A204.1 (cell line): ENCODE results near the gene THOC5.
"Not testable (repeated sequence)": the region's sequence is repeated elsewhere in the genome, so short reads cannot be mapped to it uniquely, and the experiment has no call there.

ENCODE experiments used
- FAIRE-seq: peaks from 2 replicates; lab custom pipeline; 2012; peaks lifted over from hg19 to GRCh38; lab: Jason Lieb, UNC

Gene THOC5

DNA sequence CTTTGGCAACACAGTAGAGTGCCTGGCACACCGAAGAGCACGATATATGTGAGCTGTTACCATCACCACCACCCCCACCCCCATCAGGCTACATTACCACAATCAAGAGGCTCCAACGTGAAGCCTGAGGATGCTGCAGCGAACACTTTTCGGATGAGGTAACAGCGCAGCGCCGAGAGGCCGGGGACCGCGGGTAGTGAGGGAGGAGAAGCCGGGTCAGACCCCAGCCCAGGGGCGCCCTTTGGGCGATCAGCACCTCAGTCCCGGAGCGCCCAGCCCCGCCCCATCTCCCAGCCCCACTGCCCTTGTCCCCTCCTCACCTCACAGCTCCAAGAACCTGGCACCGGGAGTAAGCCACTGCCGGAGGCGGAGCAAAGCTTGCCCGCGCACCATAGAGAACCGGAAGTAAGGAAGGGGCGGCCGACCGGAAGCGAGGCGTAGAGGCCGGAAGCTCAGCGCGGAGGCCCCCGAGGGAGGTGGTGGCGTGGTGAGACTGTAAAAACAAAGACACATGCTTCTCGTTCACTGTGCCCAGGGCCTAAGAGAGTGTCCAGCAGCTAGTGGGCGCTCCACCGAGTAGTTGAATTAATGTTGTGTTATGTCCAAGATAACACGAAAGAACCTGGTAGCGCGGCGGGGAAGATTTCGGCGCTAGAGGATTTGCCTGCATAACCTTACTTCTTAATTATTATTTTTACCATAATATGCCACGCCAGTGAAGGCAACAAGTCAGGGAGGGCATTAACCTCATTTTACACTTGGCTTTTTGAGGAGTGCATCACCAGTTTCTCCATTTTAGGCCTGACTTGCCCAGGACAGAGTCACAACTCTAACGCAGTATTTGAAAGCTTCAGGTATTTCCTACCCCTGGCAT lies at the start of gene THOC5:
THOC5 (minus strand) TSS at position 407 of the 874 bp plus-strand sequence. CDS start 4,610 bp downstream, outside the sequence.
- FAIRE-seq, result peak; percentile 96

DNA sequence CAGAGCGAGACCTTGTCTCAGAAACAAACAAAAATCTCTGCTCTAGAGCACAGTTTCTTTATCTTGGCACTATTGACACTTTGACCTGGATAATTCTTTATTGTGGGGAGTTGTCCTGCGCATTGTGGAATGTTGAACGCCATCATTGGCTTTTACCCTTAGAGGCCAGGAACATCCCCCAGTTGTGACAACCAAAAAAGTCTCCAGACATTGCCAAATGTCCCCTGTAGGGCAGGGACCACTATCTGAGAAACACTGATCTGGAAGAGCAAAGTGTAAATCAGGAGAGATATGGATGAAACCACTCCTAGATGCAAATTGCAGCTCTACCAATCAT lies 45.1 kb upstream of the THOC5 start:
- no peak for FAIRE-seq

DNA sequence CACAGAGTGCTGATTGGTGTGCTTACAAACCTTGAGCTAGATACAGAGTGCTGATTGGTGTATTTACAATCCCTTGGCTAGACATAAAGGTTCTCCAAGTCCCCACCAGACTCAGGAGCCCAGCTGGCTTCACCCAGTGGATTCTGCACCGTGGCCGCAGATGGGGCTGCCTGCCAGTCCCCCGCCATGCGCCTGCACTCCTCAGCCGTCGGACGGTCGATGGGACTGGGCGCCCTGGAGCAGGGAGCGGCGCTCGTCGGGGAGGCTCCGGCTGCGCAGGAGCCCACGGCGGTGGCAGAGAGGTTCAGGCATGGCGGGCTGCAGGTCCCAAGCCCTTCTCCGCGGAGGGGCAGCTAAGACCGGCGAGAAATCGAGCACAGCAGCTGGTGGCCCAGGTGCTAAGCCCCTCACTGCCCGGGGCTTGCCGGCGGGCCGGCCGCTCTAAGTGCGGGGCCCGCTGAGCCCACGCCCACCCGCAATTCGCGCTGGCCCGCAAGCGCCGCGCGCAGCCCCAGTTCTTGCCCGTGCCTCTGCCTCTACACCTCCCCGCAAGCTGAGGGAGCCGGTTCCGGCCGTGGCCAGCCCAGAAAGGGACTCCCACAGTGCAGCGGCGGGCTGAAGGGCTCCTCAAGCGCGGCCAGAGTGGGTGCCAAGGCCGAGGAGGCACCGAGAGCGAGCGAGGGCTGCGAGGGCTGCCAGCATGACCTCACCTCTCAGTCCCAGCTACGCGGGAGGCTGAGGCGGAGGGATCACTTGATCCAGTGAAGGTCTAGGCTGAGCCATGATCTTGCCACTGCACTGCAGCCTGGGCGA lies 44.5 kb upstream of the THOC5 start:
- not testable (repeated sequence) for FAIRE-seq

DNA sequence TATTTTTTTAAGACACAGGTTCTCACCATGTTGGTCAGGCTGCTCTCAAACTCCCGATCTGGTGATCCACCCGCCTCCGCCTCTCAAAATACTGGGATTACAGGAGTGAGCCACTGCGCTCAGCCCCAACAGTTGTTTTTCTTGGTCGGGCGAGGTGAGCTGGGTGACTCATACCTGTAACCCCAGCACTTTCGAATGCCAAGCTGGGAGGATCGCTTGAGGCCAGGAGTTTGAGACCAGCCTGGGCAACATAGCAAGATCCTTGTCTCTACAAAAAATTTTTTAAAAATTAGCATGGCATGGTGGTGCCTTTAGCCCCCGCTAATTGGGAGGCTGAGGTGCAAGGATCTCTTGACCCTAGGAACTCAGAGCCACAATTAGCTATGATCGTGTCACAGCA lies 42.9 kb upstream of the THOC5 start:
- no peak for FAIRE-seq

DNA sequence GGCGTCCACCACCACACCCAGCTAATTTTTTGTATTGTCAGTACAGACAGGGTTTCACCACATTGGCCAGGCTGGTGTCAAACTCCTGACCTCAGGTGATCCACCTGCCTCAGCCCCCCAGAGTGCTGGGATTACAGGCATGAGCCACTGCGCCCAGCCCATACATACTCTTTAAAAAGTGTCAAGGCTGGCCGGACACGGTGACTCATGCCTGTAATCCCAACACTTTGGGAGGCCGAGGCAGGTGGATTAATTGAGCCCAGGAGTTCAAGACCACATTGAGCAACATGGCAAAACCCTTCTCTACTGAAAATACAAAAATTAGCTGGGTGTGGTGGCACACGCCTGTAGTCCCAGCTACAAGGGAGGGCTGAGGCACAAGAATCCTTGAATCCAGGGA lies 40.9 kb upstream of the THOC5 start:
- not testable (repeated sequence) for FAIRE-seq

DNA sequence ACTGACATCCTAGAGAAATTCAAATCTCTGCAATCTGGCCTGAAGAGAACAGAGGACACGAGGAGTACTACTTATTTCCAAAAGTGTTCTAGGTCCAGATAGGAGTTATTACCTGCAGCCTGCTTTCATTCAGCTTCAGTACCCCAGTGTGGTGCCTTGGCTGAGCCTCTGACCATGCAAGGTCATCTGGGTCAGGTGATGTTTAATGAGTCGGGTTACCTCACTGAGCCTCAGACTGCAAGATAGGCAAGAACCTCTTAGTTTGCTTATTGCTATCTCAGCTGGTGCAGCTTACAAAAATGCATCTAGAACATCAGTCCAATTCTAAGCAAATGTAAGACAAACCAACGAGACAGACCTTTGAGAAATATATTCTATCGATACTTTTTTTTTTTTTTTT lies 40.4 kb upstream of the THOC5 start:
- FAIRE-seq, result no peak

DNA sequence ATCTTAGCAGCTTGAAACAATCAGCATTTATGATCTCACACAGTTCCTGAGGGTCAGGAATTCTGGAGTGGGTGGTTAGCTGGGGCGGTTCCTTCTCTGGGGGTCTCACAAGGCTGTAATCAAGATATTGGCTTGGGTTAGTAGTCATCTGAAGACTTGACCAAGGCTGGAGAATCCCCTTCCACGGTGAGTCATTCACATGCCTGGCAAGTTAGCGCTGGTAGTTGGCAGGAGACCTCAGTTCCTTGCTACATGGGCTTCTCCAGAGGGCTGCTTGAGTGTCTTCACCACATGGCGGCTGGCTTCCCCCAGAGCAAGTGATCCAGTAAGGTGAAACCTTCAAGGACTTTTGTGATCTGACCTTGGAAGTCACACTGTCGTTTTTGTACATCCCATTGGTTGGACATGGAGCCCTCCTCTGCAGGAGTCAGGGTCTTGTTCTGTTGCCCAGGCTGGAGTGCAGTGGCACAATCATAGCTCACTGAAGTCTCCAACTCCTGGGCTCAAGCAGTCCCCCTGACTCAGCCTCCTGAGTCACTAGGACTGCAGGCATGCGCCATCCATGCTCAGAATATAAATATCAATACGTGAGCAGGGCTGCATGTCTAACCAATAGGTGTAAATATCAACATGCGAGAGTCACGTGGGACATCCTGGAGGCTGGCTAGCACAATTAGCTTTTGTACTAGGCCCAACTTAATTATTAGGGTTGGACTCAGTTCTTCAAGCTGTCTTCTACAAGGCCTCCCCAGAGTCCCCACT lies 34.6 kb upstream of the THOC5 start:
- no peak for FAIRE-seq

DNA sequence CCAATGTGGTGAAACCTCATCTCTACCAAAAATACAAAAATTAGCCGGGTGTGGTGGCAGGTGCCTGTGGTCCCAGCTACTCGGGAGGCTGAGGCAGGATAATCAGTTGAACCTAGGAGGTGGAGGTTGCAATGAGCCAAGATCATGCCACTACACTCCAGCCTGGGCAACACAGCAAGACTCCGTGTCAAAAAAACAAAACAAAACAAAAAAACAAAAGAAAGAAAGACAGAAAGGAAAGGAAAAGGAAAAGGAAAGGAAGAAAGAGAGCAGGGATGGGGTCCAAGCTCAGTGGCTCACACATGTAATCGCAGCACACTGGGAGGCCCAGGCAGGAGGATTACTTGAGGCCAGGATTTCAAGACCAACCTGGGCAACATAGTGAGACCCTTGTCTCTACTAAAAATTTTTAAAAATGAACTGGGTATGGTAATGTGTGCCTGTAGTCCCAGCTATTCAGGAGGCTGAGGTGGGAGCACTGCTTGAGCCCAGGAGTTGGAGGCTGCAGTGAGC lies 32.7 kb upstream of the THOC5 start:
- not testable (repeated sequence) for FAIRE-seq

DNA sequence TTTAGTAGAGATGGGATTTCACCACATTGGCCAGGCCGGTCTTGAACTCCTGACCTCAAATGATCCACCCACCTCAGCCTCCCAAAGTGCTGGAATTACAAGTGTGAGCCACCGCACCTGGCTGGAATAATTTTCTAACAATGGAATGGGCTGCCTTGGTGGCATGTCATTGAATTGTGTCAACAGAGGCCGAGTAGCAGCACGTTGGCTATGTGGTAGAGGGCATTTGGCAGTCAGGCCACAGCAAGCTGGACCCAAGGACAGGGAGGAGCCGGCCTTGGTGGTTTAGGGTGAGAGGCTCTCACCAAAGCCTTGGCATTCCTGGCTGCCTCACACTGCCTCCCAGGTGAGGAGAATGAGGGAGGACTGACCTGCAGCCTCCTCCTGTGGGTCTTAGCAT lies 31.4 kb upstream of the THOC5 start:
- FAIRE-seq, result no peak

DNA sequence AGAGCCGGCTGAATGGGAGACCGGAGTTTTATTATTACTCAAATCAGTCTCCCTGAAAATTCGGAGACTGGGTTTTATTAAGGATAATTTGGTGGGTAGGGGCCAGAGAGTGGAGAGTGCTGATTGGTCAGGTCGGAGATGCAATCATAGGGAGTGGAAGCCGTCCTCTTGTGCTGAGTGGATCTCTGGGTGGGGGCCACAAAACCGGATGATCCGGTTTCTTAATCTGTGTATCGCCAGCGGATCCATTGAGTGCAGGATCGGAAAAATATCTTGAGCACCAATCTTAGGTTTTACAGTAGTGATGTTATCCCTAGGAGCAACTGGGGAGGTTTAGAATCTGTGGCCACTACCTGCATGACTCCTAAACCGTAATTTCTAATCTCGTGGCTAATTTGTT lies 28.2 kb upstream of the THOC5 start:
- FAIRE-seq, result no peak

DNA sequence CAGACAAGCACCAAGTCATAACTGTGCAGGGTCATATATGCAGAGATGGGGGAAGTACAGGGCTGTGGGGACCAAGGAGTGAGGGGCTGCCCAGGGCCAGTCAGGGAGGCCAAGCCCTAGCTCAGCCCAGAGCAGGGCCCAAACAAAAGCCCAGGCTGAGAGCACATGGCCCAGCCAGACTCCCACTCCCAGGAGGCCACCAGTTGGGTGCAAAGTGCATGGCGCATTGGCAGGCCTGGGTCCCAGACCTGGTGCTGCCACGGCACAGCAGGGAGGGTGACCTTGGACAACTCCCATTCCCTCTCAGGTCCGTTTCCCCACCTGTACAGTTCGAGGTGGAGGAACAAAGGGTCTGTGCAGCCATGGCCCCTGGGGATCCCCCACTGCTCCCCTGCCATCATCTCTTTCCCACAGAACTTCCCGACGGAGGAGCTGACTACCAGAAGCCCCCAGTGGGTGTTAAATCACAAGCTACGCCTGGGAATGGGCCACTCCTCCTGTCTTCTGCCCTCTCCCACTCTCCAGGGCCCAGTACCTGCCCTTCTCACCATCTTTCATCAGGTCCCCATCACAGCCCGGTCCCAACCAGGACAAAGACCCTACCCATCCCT lies 26.7 kb upstream of the THOC5 start:
- FAIRE-seq, result no peak

DNA sequence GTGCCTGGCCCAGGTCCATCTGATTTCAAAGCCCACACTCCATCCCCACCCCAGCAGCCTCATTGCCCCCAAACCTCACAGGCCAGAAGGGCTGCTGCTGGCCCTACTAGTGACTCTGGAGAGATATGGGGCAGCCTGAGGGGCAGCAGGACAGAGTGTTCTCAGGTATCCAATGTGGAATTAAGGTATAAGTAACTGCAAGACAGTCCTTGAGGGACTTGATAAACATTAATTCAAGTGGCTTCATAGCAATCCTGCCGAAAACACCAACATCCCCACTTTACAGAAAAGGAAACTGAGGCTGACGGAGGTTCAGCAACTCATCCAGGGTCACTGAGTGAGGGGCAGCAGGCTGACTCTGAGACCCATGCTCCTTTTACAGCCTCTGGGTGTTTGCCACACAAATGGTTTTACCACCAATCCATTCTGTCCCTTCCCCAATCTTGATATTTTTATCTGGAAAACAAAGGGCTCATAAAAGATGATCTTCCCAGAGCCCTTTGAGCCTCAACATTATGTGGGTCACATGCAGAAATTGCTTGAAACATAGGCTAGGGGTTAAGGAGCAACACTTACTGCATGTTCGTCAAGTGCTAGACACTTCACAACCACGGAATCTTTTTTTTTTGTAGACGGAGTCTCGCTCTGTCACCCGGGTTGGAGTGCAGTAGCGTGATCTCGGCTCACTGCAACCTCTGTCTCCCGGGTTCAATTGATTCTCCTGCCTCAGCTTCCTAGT lies 25.1 kb upstream of the THOC5 start:
- no peak for FAIRE-seq

DNA sequence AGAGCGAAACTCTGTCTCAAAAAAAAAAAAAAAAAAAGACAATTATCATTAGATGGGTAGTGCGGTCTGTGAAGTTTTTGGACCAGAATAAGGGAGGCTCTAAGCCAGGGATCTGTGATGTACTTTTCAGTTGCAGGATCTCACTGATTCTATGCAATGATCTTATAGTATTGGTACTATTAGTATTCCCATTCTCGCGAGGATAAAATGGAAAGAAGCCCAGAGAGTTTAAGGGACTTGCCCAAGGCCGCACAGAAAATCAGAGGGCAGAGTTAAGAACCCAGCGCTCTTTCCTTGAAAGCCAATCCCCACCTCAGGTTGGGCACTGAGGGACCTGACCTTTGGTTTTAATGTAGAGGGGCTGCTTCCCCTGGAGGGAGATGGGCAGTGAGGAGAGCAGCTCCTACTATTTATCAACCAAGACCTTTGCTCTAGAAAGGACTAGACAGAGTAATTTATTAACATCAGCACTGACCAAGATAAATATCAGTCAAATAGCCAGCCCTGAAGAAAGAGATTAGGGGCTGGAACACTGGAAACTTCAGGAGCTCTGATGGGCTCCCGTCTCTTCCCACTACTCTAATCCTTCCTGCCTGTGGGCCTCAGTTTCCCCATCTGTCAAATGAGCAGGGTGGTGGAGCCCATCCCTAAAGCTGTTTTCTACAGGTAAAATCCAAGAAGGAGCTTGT lies 21.3 kb upstream of the THOC5 start:
- FAIRE-seq, result no peak

DNA sequence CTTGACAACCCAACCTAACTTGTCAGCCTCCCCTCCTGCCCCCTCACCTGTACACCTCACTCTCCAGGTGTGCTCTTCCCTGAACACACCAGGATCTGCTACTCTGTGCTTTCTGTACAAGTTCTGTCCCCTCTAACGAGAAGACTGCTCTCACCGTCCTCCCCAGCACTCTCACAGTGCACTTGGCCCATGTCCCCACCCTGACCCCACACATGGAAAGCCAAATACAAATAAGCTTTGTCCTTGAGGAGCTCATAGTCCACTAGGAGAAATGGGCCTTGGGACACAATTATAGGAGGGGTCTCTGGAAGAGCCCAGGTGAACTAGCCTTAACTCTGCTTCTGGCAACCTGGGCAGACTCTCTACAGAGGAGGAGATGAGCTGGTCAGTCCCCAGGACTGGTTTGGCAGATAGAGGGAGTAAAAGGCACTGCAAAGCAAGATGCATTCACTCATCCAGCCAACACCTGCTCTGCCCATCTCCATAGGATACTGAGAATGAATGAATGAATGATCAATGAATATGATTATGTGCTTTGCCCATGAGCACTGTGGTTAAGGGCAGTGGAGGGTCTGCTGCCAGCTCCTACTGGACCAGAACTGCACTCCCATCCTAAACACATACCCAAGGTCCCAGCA lies 17.5 kb upstream of the THOC5 start:
- FAIRE-seq, result no peak

DNA sequence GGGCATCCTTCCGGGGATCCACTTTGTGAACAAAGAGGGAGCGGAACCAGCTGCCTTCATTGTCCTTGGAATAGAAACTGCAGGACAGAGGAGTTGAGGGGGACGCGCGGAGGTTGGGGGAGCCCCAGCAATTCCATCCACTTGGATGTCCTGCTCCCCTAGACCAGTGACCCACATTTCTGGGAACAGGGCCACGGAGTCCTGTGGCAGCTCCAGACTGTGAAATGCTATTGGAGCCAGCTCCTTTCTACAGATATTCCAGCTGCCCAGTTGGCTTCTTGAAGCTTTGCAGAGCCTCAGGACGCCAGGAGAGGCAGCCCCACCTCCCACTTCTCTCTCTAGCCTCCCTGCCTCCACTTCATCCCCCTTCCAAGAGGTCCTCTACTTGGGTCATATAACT lies 16.9 kb upstream of the THOC5 start:
- no peak for FAIRE-seq

DNA sequence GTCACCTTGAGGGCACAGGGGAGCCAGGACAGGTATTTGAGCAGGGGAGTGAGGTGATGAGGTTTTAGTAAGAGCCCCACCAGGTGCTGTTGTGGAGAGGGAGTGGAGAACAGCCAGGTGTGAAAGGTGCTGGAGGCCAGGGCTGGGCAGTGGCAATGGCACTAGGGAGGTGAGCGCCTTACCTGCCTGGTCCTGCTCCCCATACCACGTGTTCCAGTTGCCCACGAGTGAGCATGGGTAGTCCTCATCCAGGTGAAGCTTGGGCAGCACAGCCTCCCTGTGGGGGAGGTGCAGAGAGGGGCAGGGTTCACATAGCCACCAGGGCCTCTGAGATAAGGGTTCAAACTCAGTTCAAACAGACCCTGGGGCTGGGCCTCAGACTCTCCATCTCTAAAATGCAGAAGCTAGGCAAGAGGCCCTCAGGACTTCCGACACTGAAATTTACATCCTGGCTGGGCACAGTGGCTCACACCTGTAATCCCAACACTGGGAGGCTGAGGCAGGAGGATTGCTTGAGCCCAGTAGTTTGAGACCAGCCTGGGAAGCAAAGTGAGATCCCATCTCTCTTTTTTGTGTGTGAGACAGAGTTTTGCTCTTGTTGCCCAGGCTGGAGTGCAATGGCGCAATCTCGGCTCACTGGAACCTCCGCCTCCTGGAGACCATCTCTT lies 15.6 kb upstream of the THOC5 start:
- no peak for FAIRE-seq

DNA sequence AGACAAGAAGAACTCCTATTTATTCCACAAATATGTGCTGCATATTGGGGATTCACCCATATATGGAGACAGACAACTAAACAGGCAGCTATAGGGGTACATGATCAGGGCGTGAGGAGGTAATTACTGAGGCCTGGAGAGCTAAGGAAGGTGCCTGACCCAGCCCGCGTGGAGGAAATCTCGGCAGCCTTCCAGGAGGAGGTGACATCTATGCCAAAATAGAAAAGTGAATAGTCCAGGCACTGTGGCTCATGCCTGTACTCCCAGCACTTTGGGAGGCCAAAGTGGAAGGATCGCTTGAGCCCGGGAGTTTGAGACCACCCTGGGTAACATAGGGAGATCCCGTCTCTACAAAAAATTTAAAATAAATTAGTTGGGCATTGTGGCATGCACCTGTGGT lies 13.8 kb upstream of the THOC5 start:
- FAIRE-seq, result no peak

DNA sequence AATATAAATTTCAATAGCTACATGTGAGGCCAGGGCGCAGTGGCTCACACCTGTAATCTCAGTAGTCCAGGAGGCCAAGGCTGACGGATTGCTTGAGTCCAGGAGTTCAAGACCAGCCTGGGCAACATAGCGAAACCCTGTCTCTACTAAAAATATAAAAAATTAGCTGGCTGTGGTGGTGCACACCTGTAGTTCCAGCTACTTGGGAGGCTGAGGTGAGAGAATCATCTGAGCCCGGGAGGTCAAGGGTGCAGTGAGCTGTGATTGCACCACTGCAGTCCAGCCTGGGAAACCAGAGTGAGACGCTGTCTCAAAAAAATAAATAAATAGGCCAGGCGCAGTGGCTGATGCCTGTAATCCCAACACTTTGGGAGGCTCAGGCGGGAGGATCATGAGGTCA lies 13.0 kb upstream of the THOC5 start:
- not testable (repeated sequence) for FAIRE-seq

DNA sequence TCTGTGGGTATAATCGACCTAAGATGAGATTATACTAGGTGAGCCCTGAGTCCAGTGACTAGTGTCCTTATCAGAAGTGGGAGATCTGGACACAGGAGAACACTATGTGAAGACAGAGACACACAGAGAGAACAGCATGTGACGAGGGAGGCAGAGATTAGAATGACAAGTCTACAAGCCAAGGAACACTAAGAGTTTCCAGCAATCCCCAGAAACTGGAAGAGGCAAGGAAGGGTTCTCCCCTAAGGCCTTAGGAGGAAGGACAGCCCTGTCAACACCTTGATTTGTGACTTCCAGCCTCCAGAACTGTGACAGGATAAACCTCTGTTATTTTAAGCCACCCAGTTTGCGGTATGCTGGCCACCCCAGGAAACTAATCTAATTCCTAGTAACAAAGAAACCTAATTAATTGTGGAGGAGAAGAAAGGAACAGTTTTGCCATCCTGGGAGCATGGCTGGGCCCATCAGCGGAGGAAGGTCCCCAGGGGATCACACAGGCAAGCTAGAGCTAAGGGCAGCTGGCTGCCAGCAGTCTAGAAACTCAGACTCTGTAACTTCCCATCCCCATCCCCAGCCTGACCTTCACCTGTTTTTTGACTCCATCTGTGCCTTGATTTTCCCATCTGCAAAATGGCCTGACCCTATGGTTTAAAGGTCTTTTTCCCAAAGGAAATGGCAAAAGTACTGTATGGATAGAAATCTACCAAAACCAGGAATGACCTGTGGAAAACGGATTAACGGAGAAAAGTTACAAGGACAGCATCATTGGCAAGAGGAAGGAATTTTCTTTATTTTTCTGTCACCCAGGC lies 10.3 kb upstream of the THOC5 start:
- FAIRE-seq, result no peak
